PFSK-1 (cell line): ENCODE results near the gene NIPAL3.

ENCODE experiments used
- POLR2AphosphoS5 ChIP-seq: IDR thresholded peaks from 2 replicates; pipeline ENCODE4 v1.6.1; 2012; ENCODE audit warnings: low read depth, mild to moderate bottlenecking, control low read depth, low read length, moderate library complexity
- SIN3A ChIP-seq: IDR thresholded peaks from 2 replicates; pipeline ENCODE4 v1.6.1; 2012; ENCODE audit warnings: mild to moderate bottlenecking, low read length, moderate library complexity, borderline replicate concordance; ENCODE audit not compliant: insufficient read depth
- TF ChIP-seq, protein P1 (sequence below), 2 experiments: IDR thresholded peaks; 2 replicates each; pipeline versions ENCODE4 v1.6.1 to v1.8.0; 2011 to 2012; ENCODE audit warnings: low read depth in 2 of 2, low read length in 2 of 2, control low read depth in 1 of 2, inconsistent platforms in 1 of 2, mild to moderate bottlenecking in 1 of 2, moderate library complexity in 1 of 2; ENCODE audit not compliant: insufficient read depth in 1 of 2

DNA sequence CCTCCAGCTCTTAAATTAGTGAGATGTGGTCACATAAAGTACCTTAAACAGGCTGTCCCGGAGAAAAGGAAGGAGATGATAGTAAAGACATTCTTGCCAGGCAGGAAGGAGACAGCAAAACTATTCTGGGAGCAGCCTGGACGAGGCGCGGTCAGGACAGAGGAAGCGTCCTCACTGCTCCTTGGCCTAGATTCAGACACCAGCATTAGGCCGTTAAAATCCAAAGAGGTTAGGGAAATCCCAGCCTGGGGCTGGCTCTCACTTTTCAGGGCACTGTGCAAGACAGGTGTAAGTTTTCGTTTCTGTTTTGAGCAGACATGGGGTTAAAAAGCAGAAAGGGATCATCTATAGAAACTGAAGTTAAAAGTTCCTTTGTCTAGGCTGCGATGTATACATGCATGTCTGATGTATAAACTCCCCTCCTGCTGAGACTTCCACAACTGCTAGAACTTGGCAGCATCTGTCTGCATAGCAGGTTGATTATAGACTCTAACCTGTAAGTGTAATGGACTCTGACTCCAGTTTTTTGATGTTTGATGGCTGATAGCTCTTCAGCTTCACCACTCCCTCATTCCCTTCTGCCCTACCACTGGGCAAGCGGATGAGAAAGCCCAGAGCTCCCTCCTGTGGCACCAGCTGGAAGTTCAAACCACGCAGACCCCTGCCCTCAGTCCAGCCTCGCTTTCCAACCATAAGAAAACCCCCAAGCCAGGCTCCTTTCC lies 23.6 kb upstream of the NIPAL3 start:
- TF ChIP-seq, protein P1, sequence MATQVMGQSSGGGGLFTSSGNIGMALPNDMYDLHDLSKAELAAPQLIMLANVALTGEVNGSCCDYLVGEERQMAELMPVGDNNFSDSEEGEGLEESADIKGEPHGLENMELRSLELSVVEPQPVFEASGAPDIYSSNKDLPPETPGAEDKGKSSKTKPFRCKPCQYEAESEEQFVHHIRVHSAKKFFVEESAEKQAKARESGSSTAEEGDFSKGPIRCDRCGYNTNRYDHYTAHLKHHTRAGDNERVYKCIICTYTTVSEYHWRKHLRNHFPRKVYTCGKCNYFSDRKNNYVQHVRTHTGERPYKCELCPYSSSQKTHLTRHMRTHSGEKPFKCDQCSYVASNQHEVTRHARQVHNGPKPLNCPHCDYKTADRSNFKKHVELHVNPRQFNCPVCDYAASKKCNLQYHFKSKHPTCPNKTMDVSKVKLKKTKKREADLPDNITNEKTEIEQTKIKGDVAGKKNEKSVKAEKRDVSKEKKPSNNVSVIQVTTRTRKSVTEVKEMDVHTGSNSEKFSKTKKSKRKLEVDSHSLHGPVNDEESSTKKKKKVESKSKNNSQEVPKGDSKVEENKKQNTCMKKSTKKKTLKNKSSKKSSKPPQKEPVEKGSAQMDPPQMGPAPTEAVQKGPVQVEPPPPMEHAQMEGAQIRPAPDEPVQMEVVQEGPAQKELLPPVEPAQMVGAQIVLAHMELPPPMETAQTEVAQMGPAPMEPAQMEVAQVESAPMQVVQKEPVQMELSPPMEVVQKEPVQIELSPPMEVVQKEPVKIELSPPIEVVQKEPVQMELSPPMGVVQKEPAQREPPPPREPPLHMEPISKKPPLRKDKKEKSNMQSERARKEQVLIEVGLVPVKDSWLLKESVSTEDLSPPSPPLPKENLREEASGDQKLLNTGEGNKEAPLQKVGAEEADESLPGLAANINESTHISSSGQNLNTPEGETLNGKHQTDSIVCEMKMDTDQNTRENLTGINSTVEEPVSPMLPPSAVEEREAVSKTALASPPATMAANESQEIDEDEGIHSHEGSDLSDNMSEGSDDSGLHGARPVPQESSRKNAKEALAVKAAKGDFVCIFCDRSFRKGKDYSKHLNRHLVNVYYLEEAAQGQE (IDR thresholded peaks at IDR 0.05; ENCODE audit: insufficient read depth in 1 of 2, low read depth in 2 of 2, low read length in 2 of 2) = no peak
- TF ChIP-seq POLR2AphosphoS5 (no peak), SIN3A (no peak)
